HG02938 (cell line): Measurements from ENCODE around the gene SPDEF.

ENCODE experiments used
- ATAC-seq: cut with Tn5 transposase; IDR thresholded peaks from one replicate; pipeline ENCODE4 v1.9.1; 2021; ENCODE audit warnings: mild to moderate bottlenecking, moderate library complexity; ENCODE audit not compliant: unreplicated experiment

SPDEF gene

DNA sequence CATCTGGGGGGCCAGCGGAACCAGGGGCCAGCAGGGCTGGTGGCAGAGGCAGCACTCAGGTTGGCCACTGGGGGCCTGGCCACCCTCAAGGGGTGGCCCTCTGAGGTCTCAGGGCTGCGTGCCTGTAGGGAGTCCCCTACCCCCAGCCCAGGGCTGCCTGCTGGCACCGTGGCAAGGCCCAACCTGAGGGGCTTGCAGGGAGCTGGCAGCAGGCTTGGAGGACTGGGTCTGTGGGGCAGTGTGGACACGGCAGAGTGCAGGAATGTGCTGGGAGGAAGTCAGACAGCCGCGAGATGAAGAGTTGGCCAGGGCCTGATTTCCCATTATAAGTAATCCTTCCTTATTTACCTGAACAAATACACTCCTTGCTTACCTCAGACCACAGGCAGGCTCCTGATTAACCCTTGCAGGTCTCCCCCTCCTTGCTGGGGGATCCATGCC, at the start of gene SPDEF:
SPDEF (minus strand) TSS at position 299 of the 441 bp plus-strand sequence. CDS start 11,874 bp downstream, outside the sequence.
- ATAC-seq, result no peak

DNA sequence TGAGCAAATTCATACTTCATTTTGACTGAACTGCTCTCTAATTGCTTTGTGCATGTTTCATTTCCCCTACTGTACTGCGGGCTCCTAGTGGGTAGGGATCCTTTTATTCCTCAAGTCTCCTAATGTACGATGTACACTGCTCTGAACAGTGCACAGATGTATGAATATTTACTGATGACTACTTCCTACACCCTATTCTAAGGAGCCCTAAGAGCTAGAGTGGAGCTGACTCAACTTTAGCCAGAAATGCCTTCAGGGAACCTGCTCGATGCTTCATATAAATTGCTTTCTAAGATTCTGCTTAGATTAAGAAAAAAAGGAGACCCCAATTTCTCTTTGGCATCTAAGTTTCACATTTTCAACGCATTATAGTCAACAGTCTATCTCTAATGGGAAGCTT, 47.6 kb upstream of the SPDEF start:
- no peak for ATAC-seq

- ATAC-seq, result no peak
These were observed 46.4 kb upstream of the SPDEF start for GRCh38 chr6:34602318-34603111.

GRCh38 chr6:34601706-34602105, 45.6 kb upstream of the SPDEF start:
- no peak for ATAC-seq

DNA sequence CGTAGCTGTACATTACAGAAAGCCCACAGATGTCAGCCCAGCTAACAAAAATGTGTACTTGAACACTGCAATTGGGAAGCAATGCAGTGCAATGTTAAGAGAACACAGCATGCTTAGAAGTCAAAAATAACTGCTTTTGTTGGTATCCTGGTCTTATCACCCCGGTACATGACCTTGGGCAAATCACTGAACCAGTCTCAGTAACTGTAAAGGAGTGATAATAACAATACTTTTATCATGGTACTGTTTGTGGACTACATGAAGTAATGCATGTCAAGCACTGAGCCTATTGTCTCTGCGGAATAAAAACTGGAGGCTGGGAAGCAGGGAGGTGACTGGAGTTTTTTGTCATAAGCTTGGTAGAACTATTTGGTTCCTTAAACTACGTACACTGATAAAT, 44.7 kb upstream of the SPDEF start:
- no peak for ATAC-seq

GRCh38 chr6:34600101-34600500, 44.0 kb upstream of the SPDEF start:
- no peak for ATAC-seq

- ATAC-seq, result no peak
These were observed 42.6 kb upstream of the SPDEF start for GRCh38 chr6:34598712-34599111.

DNA sequence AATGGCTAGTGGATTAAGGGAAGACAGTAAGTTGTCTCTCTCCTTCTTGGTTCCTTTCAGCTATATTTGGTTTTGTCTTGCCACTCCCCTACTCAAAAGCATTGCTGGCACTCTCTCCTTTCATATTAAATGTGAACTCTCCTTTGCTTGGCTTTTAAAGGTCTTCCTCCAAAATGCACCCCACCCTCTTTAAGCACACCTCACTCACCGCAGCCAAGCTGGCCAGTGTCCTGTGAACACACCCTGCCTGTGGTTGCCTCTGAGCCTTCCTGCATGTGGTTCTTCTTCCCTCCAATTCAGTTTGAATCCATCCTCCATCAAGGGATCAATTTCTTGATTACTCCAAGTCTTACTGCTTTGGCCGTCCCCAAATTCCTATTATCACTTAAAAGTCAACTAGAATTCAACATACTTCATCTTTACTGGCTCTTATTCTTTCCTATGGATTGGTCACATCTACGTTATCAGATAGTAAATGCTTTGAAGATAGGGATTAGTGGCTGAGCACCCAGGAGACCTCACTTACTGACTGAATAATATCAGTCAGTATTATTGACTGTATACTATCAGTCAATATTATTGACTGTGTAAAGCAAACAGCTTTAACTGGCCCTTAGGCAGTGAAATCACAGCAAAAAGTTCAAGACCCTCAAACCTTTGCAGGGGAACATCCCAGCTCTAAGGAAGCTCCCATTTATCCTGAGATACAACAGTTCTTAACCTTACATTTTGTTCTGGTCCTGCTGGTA, 41.6 kb upstream of the SPDEF start:
- no peak for ATAC-seq

DNA sequence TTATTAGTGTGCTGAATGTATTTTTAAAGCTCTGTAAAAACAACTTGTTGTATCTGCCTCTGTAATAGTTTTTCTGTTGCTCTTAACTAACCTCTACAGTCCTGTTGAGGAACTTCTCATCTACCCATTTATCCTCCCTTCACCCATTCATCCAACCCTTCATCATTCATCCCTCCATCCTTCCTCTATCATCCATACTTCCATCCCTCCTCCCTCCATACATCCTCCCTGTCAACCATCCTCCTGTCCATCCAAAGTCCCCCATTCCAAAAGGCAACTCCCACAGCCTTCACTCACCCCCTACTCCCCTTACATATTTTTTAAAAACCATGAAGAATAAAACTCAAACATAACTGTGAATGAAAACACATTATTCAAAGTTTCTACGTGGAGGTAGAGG, 40.7 kb upstream of the SPDEF start:
- no peak for ATAC-seq

- no peak for ATAC-seq
These were observed 39.4 kb upstream of the SPDEF start for GRCh38 chr6:34595332-34596184.

- no peak for ATAC-seq
These were observed 37.6 kb upstream of the SPDEF start for GRCh38 chr6:34593701-34594100.

GRCh38 chr6:34592208-34592952, 36.3 kb upstream of the SPDEF start:
- ATAC-seq, result no peak

DNA sequence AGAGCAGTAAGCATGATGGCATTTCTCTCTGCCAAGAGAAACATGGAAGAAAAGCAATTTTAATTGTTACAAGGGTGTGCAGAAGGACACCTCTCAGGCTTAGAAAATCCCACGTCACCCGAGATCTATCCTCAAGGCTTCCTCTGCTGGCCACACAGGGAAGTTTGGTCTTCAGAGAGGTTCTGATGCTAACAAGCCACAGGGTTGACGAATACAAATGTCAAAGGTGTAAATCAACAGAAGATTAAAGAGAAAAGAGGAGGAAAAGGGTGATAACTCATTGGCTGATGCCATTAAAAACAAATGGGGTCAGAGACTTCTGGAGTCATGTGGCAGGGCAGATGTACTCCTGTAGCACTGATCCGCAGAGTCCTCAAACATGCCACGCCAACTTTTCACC, 33.6 kb upstream of the SPDEF start:
- ATAC-seq, result no peak

DNA sequence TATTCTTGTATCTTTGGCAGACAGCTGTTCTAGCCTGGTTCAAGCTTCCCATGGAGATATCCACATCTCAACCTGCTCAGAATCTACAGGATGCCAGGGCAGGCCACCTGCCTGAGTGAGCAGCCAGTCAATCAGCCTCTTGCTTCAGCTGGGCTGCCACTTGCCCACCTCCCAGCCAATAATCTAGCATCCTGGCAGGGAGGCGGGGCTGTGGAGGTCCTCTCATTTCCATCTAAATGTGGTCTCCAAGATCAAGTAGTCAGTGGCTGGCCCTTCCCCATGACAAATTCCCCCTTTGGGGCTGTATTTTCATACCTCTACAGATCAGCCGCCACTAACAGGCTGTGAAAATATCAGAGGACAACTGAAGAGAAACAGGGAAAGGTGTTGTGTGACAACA, 33.0 kb upstream of the SPDEF start:
- no peak for ATAC-seq

- no peak for ATAC-seq
These were observed 31.7 kb upstream of the SPDEF start for GRCh38 chr6:34587851-34588250.

DNA sequence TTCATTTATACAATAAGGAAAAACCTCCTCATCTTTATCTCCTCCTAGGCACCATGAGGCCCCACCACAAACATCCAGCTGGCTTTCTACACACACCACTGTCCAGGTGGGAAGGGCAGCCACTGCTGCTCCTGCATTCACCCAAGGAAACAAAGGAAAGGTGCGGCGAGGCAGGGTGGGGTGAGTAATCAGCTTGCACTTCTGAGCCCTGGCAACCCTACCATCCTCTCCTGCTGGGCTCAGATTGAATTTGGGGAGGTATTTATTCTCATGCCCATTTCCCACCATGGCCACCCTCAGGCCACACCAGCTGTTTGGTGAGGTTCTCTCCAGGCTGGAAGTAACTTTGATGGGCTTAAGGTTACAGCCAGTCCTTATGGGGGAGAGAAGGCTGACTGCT, 31.2 kb upstream of the SPDEF start:
- ATAC-seq, result no peak

- no peak for ATAC-seq
These were observed 30.4 kb upstream of the SPDEF start for GRCh38 chr6:34586327-34587040.

DNA sequence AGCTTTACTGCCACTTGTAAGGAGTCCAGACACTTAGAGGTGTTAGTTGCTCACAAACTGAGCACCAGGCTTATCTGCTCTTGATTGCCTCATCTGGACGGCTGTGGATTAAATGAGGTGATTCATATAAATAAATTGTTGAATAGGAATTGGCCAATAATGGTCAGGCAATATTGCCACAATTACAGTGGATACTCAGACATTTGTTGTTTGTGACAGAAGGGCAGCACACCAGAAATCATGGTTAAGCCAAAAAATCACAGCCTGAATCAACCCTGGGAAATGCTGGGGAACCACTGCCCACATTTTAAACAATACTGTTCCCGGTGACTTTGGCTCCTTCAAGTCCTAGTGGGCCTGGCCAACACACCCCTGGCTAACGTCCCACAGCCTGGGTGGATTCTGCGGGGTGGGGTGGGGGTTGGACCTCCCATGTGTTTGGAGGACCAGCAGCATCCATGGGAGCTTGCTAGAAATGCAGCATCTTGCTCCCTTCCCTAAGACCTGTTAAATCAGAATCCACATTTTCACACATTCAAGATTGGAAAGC, 29.5 kb upstream of the SPDEF start:
- ATAC-seq, result no peak

GRCh38 chr6:34585108-34585507, 29.0 kb upstream of the SPDEF start:
- ATAC-seq, result no peak

- ATAC-seq, result no peak
These were observed 28.6 kb upstream of the SPDEF start for GRCh38 chr6:34584694-34585093.
